ENCODE measurements around the gene MAST3.
"Not testable (repeated sequence)": the region's sequence is repeated elsewhere in the genome, so short reads cannot be mapped to it uniquely, and the experiment has no call there.

The MAST3 gene

GRCh38 chr19:18086590-18087138, 10.9 kb upstream of the MAST3 start, which contains the start of gene IL12RB1:
IL12RB1 (minus strand) TSS chr19:18086934; CDS start chr19:18086823, 111 bp downstream.
- no peak for DNase-seq (ENCODE audit: low spot score)

DNA sequence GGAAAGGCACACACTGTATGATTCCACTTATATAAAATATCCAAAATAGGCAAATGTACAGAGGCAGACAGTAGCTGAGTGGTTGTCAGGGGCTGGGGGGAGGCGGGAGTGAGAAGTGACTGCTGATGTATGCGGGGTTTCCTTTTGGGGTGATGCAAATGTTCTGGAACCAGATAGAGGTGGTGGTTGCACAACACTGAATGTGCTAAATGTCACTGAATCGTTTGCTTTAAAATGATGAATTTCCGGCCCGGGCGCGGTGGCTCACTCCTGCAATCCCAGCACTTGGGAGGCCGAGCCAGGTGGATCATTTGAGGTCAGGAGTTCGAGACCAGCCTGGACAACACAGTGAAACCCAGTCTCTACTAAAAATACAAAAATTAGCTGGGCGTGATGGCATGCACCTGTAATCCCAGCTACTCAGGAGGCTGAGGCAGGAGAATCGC, 8.5 kb upstream of the MAST3 start:
- not testable (repeated sequence) for DNase-seq (ENCODE audit: low spot score)

DNA sequence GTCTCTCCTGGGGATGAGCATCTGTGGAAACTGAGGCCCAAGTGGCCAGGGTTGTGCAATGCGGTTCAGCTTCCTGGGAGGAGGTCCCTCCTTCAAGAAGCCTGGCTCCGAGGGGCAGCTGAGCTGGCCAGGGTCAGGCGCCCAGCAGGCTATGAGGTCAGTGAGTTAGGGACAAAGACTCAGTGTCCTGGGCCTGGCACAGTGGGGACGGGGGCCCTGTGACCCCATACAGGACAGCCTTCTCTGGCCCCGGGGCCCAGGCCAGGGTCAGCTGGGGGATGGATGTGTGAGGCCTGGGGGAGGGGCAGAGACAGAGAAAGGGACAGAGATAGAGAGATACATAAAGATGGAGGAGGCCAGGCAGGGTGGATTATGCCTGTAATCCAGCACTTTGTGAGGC, 7.9 kb upstream of the MAST3 start:
- DNase-seq (ENCODE audit: low spot score), result no peak

DNA sequence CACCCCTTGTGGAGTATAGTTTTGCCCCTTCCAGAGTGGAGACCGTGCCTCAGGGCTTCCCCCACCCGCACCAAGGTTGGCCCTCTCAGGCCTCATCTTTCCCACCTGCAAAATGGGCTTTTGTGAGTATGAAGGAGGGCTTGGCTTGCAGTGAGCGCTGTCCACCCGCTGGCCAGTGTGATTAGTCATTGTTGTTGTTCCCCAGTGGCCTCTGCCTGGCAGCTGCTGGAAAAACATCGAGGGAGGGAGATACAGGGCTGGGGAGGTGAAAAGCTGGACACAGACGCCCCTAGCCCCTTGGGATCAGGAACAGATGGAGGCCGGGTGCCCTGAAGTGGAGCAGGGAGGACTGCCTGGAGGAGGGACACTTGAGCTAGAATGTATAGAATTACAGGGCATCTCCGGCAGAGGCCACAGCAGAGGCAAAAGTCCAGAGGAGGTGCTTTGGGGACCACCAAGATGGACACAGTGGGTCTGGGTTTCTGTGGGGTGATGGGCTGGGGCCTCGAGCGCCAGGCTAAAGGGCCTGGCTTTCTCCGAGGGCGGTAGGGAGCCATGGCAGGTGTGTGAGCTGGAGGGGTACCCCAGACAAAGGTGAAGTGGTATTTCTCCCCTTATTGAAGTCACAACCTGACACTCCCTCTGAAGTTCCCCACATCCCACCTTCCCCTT, 6.9 kb upstream of the MAST3 start:
- no peak for DNase-seq (ENCODE audit: low spot score)

DNA sequence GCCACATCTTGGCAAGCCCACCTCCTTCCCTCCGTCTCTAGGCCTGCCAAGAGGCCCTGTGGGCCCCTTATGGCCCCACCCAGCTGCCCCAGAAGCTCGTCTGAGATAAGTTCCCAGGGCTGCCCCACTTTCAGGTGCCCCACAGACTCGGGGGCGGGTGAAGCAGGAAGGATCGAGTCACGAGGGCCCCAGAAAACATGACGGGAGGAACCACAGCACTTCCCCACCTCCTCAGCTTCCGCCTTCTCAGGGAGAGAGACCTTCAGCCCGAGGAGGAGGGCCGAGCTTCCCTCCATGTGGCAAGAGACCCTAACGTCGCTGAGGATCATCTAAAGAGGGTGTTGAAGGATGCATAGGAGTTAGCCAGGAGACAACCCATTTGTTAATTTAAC, 6.4 kb upstream of the MAST3 start:
- DNase-seq (ENCODE audit: low spot score), result no peak

DNA sequence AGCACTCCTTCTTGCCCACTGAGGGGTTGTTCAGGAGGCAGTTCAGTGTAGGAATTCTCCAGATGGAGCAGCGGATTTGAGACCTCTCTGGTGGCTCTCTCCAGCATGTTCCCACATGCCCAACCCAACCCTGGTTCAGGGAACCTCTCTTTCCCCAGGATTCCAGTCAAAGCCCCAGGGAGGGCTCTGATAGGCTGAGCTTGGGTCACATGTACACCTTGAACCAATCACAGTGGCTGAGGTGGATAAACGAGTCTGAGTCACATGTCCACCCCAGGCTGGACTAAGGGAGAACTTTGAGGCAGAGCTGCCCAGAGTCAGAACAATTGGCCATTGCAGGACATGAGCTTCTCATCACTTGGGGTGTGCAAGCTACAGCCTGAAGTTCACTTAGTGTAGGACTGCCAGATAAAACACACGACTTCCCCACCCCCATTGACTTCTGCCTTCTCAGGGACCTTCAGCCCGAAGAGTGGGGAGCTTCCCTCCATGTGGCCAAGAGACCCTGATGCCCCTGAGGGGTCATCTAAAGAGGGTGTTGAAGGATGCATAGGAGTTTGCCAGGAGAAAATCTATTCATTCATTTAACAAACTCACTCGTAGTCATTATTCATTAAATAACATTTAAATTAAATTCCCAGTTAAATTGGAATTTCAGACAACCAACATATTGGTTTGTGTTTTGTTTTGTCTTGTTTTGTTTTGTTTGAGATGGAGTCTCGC, 4.0 kb upstream of the MAST3 start:
- DNase-seq (ENCODE audit: low spot score), result no peak

DNA sequence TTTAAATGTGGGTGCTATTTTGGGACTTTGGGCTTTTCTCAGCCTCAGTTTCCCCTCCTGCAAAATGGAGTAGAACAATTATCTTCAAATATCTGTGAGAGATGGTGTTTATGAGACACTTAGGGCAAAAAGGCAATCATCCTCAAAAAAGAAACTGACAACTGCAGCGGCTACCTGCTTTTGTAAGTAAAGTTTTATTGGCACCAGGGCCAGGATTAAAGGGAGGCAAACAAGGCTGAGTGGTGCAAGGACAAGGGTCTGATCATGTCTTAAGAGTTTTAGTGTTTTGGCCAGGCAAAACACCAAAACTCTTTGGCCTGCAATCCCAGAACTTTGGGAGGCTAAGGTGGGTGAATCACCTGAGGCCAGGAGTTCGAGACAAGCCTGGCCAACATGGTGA, 1.3 kb upstream of the MAST3 start:
- no peak for DNase-seq (ENCODE audit: low spot score)

GRCh38 chr19:18097993-18098890, 664 bp downstream of the MAST3 start:
- DNase-seq (ENCODE audit: low spot score), result no peak

- DNase-seq (ENCODE audit: low spot score), result no peak
Measured at GRCh38 chr19:18098891-18099622, 1.5 kb downstream of the MAST3 start.

DNA sequence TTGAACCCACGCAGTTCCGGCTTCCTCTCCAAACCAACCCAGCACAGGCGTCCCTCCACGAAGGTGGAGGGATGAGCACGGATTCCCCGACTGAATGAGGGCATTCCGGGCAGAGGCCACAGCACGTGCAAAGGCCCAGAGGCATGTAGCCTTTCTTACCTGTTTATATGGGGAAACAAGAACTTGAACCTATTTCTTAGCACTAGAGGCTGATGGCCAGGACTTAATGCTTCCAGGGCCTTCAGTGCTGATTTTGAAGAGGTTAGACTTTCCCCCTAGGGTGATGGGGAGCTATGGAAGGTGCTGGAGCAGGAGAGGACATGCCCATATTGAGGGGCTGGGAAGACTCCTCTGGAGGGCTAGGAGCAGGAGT, 2.0 kb downstream of the MAST3 start:
- no peak for DNase-seq (ENCODE audit: low spot score)

GRCh38 chr19:18100710-18101109, 3.1 kb downstream of the MAST3 start:
- DNase-seq (ENCODE audit: low spot score), result no peak

- no peak for DNase-seq (ENCODE audit: low spot score)
Measured at GRCh38 chr19:18101268-18101667, 3.7 kb downstream of the MAST3 start.

DNA sequence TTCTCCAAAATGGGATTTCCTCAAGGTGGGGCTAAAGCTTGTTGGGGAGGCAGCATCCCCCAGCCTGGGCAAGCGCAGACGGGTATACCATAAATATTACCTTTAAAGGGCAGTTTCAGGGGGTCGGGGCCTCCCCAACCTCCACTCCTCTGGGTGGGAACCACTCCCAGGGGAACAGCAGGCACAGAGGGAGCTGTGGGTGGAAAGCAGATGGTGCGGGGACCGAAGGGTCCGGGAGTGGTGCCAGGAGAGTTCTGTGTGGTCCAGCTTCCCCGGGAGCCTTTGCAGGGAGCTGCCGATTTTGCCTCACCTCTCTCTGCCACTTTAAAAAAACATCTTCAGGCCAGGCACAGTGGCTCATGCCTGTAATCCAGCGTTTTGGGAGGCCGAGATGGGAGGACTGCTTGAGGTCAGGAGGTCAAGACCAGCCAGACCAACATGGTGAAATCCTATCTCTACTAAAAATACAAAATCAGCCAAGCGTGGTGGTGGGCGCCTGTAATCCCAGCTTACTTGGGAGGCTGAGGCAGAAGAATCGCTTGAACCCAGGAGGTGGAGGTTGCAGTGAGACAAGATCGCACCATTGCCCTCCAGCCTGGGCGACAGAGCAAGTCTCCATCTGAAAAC, 5.5 kb downstream of the MAST3 start:
- DNase-seq (ENCODE audit: low spot score), result no peak

- DNase-seq (ENCODE audit: low spot score), result no peak
Measured at GRCh38 chr19:18104793-18105131, 7.2 kb downstream of the MAST3 start.

DNA sequence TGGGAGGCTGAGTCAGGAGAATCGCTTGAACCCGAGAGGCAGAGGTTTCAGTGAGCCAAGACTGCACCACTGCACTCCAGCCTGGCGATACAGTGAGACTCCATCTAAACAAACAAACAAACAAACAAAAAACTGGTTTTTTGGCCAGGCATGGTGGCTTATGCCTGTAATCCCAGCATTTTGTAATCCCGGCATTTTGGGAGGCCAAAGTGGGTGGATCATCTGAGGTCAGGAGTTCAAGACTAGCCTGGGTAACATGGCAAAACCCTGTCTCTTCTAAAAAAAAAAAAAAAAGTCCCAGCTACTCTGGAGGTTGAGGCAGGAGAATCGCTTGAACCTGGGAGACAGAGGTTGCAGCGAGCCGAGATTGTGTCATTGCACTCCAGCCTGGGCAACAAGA, 7.7 kb downstream of the MAST3 start:
- not testable (repeated sequence) for DNase-seq (ENCODE audit: low spot score)

GRCh38 chr19:18107235-18107634, 9.7 kb downstream of the MAST3 start:
- no peak for DNase-seq (ENCODE audit: low spot score)

DNA sequence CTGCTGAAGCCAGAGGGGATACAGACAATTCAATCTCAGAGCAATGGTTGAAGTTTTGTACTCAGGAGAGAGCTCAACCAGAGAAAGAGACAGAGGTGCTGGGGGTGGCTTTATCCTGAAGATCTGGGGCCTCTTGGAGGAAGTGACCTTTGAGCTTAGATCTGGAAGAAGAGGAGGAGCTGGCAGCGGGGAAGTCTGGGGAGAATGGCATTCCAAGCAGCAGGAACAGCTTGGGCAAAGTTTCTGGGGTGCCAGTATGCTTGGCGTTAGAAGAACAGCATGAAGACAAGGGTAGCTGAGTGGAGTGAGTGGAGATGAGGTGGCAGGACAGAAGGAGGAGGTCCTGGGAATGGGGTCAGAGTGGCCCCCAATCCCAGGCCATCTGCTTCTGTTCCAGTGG, 11.3 kb downstream of the MAST3 start:
- DNase-seq (ENCODE audit: low spot score), result no peak

- no peak for DNase-seq (ENCODE audit: low spot score)
Measured at GRCh38 chr19:18109341-18109732, 11.8 kb downstream of the MAST3 start.

DNA sequence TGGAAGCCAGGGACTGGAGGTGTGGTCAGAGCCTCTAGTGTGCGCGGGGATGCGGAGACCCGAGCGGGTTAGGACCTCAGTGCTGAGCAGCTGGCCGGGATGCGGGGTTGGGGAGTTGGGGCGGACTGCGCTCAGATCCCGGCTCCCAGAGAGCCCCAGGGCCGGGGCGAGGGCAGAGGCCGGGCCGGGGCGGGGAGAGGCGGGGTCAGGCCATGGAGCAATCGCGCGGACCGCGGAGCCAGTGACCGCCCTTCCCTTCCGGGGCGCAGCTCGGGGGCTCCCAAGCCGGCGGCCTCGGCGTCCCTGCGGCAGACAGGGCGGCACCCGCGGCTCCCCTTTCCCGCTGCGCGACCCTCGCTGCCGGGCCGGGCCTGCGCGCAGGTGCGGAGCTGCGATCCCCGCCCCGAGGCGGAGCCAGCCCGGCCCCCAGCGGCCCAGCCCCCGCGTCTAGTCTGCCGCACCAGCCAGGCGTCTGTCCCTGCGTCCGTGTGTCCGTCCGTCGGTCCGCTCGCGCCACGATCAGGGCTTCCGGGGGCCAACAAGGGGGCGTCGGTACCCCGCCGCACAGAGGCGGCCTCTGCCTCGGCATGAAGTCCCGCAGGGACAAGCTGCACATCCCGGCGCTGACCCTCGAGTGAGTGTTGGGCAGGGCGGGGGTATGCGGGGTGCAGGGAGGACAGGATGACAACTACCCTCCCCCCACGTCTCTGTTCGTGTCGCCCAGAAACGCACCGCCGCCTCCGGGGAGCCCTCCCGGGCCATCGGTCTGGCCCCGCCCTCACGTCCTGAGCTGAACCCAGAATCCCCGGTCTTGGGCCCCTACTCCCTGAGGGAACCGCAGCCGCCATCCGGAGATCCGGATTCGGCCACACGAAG, 12.4 kb downstream of the MAST3 start:
- DNase-seq (ENCODE audit: low spot score), result peak; percentile 77

DNA sequence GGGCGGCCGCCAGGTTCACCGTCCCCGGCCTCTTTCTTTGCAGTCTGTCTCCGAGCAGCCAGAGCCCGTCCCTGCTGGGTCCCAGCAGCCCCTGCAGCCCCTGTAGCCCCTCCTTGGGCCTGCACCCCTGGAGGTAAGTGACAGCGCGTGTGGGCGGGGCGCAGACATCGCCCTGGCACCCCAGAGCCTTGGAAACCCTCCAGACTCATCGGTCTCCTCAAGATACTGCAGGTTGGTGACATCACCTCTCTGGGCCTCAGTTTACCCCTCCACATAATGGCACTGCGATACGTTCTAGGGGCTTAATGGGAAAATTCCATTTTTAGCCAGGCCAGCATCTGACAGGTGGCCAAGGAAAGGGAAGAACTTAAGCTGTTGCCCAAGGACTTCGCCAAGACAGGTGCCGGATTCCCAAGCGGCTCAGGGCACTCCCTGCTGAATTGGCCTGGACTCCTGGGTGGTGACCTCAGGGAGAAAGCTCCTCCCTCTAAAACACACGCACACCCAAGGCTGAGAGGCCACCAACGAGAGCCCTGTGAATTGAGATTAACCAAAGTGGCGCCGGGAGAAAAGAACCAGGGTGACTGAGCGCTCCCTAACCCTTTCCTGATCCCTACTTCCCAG, 13.1 kb downstream of the MAST3 start:
- no peak for DNase-seq (ENCODE audit: low spot score)

All from HuH-7.5 (cell line).